MG63 (cell line): ENCODE measurements around the gene MS4A6E. TPM values are rescaled to one million over a fixed set of nuclear protein-coding genes. Genes with fewer than 3 reads are reported as not detected.
"Not testable (repeated sequence)": the region's sequence is repeated elsewhere in the genome, so short reads cannot be mapped to it uniquely, and the experiment has no call there.

Source experiments
- DNase-seq: peaks from one replicate; pipeline ENCODE4 v3.0.0-alpha.2; 2020
- H3K27me3 ChIP-seq: fragments of 250-450 bp; sonication (Bioruptor Pico); 2 replicates; pipeline ENCODE4 v1.5.1; 2020; ENCODE audit warnings: mild to moderate bottlenecking, moderate library complexity
- H3K36me3 ChIP-seq: fragments of 250-450 bp; sonication (Bioruptor Pico); 2 replicates; pipeline ENCODE4 v1.5.1; 2020; ENCODE audit warnings: mild to moderate bottlenecking, moderate library complexity
- H3K4me3 ChIP-seq: fragments of 250-450 bp; sonication (Bioruptor Pico); 2 replicates; pipeline ENCODE4 v1.5.1; 2020; ENCODE audit warnings: mild to moderate bottlenecking, moderate library complexity
- H3K9me3 ChIP-seq: fragments of 250-450 bp; sonication (Bioruptor Pico); 2 replicates; pipeline ENCODE4 v1.5.1; 2020; ENCODE audit warnings: mild to moderate bottlenecking, moderate library complexity
- total RNA-seq: library from RNA; depleted of rRNA; stranded (reverse); fragments of >200 nt; shearing (Covaris generic); gene quantifications from 2 replicates; pipeline ENCODE4 v1.2.3, GENCODE V29; 2014; ENCODE audit warnings: low replicate concordance; rRNA removed

MS4A6E gene
- total RNA-seq = not detected in 2 replicates

DNA sequence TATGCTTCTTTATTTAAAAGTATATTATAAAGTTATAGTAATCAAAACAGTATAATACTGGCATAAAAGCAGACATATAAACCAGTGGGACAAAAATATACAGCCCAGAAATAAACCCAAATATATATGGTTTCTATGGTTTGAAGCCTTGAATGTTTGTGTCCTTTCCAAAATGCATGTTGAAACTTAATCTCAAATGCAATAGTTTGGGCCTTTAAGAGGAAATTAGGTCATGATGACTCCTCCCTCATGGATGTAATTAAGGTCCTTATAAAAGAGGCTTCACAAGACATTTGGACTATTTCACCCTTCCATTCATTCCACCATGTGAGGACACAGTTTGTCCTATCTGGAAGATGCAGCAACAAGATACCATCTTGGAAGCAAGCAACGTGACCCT is at the start of gene MS4A6E:
MS4A6E (plus strand) TSS at position 301 of the 400 bp plus-strand sequence. CDS start 7,641 bp downstream, outside the sequence.
- H3K27me3 ChIP-seq = no peaks in the 10 kb centered on the region
- no peaks in the 10 kb centered on the region; the same call in 1 of the 2 replicates for H3K9me3 ChIP-seq
- no peak within 1 kb of the TSS for H3K4me3 ChIP-seq
- DNase-seq = no peak
- H3K36me3 ChIP-seq = no peaks in the 10 kb centered on the region

DNA sequence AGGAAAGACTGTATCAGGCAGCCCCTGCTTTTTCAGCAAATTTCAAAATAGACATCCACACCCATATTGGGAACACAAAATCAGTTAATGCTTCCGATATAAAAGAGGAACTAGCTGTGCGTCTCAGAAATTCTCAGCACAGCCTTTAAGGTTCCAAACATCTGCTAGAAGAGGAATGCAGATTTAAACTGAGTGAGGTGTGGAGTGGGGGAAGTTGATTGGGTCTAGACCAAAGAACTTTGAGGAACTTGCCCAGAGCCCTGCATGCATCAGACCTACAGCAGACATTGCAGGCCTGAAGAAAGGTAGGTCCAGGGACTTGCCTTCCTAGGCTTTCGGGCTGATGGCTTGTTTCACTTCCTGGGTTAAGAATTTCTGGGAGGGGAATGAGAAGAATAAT is 46.6 kb upstream of the MS4A6E start, which contains the start of gene MS4A4A:
MS4A4A (plus strand) TSS at position 255 of the 400 bp plus-strand sequence; CDS start at position 265, 10 bp downstream.
- H3K27me3 ChIP-seq = no peaks in the 10 kb centered on the region
- DNase-seq = no peak
- no peaks in the 10 kb centered on the region for H3K36me3 ChIP-seq
- no peak within 1 kb of the TSS for H3K4me3 ChIP-seq
- no peaks in the 10 kb centered on the region for H3K9me3 ChIP-seq

DNA sequence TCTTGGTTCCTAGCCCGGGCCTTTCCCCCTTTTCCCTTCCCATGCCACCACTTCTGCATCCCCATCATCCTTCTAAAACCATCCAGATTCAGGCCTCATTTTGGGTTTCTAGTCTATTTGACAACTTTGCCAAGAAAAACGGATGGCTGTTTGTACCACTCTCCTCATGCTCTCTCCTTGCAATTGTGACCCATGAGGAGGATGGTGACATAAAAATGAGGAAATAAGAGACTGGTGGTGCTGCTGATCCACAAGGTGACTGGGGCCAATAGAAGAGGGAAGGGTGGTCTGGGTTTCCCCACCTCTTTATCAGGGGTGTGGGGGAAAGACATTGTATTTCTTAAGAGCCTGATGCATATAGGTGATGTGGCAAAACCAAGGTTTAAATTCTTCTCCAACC is 45.6 kb upstream of the MS4A6E start:
- no peak for DNase-seq
- no peaks in the 10 kb centered on the region for H3K9me3 ChIP-seq
- H3K4me3 ChIP-seq = no peak overlapping the region
- H3K27me3 ChIP-seq = no peaks in the 10 kb centered on the region
- no peaks in the 10 kb centered on the region for H3K36me3 ChIP-seq

- H3K36me3 ChIP-seq = no peaks in the 10 kb centered on the region
- H3K4me3 ChIP-seq = no peak overlapping the region
- no peak for DNase-seq
- no peaks in the 10 kb centered on the region for H3K9me3 ChIP-seq
- no peaks in the 10 kb centered on the region for H3K27me3 ChIP-seq
These were observed 44.8 kb upstream of the MS4A6E start for GRCh38 chr11:60282286-60282685.

DNA sequence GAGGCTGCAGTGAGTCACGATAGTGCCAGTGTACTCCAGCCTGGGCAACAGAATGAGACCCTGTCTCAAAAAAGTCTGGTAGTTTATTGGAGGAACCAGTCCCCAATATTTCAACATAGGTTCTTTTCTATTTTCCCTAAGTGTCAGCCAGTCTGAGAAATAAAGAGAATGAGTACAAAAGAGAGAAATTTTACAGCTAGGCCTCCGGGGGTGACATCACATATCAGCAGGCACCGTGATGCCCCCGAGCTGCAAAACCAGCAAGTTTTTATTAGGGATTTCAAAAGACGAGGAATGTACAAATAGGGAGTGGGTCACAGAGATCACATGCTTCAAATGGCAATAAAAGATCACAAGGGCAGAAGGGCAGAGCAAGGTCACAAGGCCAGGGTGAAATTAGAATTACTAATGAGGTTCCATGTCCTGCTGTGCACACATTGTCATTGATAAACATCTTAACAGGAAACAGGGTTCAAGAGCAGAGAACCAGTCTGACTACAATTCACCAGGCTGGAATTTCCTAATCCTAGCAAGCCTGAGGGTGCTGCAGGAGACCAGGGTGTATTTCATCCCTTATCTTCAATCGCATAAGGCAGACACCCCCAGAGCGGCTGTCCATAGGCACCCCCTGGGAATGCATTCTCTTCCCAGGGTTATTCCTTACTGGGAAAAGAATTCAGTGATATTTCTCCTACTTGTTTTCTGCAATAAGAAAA is 41.5 kb upstream of the MS4A6E start:
- not testable (repeated sequence) for DNase-seq, H3K27me3 ChIP-seq, H3K4me3 ChIP-seq, H3K36me3 ChIP-seq, H3K9me3 ChIP-seq

DNA sequence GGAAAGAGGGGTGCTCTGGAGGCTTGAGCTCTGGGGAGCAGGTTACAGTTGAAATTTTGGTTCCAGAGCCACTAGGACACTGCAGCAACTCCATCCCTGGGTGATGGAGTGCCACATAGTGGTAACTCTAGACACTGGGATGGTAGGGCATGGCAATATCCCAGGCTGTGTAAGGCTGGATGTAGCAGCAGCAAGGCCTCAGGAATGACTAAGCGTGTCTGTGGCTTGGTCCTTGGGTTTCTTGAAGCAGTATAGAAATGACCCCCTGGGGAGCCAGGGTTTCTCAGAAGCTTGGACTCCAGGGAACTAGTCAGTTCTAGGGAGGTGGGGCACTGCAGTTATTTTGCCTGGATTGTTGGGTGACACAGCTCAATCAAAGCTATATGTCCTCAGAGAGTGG is 38.5 kb upstream of the MS4A6E start:
- no peak overlapping the region for H3K4me3 ChIP-seq
- H3K9me3 ChIP-seq = no peaks in the 10 kb centered on the region
- no peaks in the 10 kb centered on the region for H3K27me3 ChIP-seq
- H3K36me3 ChIP-seq = no peaks in the 10 kb centered on the region
- DNase-seq = peak; percentile 10

DNA sequence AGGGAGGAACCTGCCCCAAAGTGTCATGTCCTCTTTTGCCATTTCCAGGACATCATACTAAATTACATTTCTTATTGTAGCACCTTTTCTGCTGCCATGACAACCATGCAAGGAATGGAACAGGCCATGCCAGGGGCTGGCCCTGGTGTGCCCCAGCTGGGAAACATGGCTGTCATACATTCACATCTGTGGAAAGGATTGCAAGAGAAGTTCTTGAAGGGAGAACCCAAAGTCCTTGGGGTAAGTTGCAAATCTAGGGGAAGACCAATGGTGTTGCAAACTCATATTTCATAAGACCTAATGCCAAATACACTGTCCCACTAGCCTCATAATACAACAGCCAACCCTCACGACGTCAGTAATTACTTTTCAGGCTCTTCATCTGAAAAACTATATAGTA is 34.9 kb upstream of the MS4A6E start:
- Histone ChIP-seq H3K9me3 (no peaks in the 10 kb centered on the region), H3K36me3 (no peaks in the 10 kb centered on the region), H3K4me3 (no peak overlapping the region), H3K27me3 (no peaks in the 10 kb centered on the region)
- no peak for DNase-seq

GRCh38 chr11:60301178-60301577 is 25.9 kb upstream of the MS4A6E start:
- no peak overlapping the region for H3K4me3 ChIP-seq
- H3K27me3 ChIP-seq = peaks cover 3% of the 10 kb centered on the region; the same call in 1 of the 2 replicates
- no peak for DNase-seq
- H3K36me3 ChIP-seq = no peaks in the 10 kb centered on the region
- no peaks in the 10 kb centered on the region for H3K9me3 ChIP-seq

DNA sequence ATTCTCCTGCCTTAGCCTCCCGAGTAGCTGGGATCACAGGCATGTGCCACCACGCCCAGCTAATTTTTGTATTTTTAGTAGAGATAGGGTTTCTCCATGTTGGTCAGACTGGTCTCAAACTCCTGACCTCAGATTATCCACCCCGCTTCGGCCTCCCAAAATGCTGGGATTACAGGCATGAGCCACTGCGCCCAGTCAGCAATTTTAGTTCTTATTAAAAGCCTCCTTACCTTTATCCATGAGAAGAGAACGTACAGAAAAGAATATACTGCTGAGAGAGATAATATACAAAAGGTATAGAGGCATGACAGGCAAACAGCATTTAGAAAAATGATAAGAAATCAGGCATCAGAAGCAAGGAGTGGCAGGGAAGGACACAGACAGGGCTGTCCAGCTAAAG is 25.2 kb upstream of the MS4A6E start:
- H3K27me3 ChIP-seq, DNase-seq, H3K4me3 ChIP-seq, H3K9me3 ChIP-seq, H3K36me3 ChIP-seq: not testable (repeated sequence)

DNA sequence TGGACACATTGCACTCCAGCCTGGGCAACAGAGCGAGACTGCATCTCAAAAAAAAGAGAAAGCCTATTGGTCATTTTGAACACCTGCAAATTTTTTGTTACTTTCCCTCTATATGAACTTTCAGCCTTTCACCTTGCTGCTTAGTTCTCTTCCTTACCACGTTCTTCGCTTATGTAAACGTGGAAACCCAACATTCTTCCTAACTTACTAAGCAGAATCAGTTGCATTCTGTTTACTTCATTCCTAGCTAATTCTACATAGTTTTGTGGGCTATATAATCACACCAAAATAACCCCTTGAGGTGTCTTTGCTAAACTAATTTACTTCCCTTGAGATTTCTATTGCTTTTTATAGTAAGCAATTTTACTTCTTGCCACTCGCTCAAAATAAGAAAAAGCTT is 23.4 kb upstream of the MS4A6E start:
- no peak for DNase-seq
- Histone ChIP-seq H3K4me3 (no peak overlapping the region), H3K27me3 (no peaks in the 10 kb centered on the region), H3K36me3 (no peaks in the 10 kb centered on the region), H3K9me3 (no peaks in the 10 kb centered on the region)

DNA sequence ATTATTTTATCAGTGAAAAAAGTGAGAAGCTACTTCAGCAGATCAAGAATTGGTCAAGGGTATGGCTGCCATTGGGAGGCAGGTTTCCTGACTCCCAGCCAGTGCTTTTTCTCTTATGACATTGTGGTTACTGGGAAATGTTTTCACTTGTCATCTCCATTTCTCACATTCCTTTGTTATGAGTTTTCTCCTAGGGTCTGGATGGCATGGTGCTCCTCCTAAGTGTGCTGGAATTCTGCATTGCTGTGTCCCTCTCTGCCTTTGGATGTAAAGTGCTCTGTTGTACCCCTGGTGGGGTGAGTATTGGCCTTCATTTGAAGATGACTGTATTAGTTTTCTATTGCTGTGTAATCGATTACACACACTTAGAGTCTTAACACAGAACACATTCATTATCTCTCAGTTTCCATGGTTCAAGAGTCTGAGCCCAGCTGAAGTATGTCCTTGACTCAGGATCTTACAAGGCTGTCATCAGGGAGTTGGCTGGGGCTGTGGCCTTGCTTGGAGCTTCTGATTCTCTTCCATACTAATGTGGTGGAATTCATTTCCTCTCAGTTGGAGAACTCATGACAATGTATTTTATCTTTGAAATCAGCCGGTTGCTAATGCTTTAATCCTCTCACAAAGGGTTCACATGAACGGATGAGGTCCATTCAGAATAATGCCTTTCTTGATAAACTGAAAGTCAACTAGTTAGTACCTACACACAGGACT is 21.0 kb upstream of the MS4A6E start:
- Histone ChIP-seq H3K36me3 (no peaks in the 10 kb centered on the region), H3K27me3 (no peaks in the 10 kb centered on the region), H3K9me3 (no peaks in the 10 kb centered on the region), H3K4me3 (no peak overlapping the region)
- DNase-seq = peak; percentile 11

DNA sequence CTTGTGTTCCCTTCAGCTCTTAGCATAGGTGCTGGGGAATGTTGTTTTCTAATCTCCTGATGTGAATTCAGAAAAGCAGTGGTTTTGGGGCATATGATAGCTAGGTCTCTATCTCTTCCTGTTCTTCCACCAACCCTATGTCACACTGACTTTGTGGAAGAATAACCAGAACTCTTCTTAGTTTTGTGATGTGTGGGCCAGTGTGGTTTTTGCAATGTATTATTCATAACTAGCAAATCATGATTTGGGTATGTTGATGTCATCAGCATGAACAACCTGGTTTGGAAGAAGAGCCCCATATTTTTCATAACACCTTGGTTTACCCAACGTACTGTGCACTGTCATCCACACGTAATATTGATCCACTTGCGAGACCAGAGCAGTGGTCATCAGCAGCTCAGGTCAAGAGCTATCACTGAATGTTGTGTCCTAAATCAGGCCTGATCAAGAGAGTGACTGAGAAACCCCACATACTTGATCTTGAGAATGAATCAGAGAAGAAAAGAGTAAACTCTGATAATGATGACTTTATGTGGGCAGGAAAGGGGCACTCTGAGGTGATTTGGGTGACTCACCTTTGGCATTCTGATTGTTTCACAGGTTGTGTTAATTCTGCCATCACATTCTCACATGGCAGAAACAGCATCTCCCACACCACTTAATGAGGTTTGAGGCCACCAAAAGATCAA is 19.4 kb upstream of the MS4A6E start:
- DNase-seq = no peak
- no peaks in the 10 kb centered on the region for H3K9me3 ChIP-seq
- H3K4me3 ChIP-seq = no peak overlapping the region
- H3K27me3 ChIP-seq = no peaks in the 10 kb centered on the region
- no peaks in the 10 kb centered on the region for H3K36me3 ChIP-seq

DNA sequence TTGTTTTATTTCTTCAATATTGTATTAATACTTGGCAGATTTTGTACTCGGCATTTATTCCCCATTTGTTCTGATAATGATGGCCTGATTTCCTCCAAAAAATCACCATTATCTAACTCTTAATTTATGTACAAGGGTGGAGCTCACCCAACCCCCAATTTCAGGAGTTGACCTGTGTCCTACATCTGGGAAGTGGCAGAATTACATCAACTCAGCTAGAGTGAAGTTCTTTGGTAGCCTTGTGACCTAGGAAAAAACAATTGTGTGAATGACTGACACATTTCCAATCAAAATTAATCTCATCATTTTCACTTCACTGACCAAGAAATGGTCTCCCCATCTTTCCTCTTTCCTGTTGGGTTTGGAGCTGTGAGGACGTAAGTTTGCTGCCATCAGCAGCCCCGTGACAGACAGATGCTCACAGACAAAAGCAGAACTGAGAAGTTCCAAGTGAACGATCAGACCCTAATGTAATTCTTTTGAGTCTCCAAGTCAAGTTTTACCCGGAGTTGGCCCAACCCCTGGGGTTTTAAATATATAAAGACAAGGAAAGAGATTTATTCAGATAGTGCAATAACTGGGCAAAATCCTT is 16.6 kb upstream of the MS4A6E start:
- no peak for DNase-seq
- no peak overlapping the region for H3K4me3 ChIP-seq
- H3K27me3 ChIP-seq = no peaks in the 10 kb centered on the region
- no peaks in the 10 kb centered on the region for H3K36me3 ChIP-seq
- no peaks in the 10 kb centered on the region for H3K9me3 ChIP-seq

GRCh38 chr11:60314635-60315321 is 12.3 kb upstream of the MS4A6E start:
- Histone ChIP-seq H3K36me3 (no peaks in the 10 kb centered on the region), H3K9me3 (peaks cover 2% of the 10 kb centered on the region; the same call in 1 of the 2 replicates), H3K27me3 (no peaks in the 10 kb centered on the region), H3K4me3 (no peak overlapping the region)
- no peak for DNase-seq

- Histone ChIP-seq H3K4me3 (no peak overlapping the region), H3K27me3 (no peaks in the 10 kb centered on the region), H3K36me3 (no peaks in the 10 kb centered on the region), H3K9me3 (peaks cover 5% of the 10 kb centered on the region)
- DNase-seq = no peak
These were observed 11.2 kb upstream of the MS4A6E start for GRCh38 chr11:60315871-60316270.

GRCh38 chr11:60316317-60316716 is 10.7 kb upstream of the MS4A6E start:
- H3K9me3 ChIP-seq = peaks cover 5% of the 10 kb centered on the region

More at GRCh38 chr11:60316317-60316716, 10.7 kb upstream of the MS4A6E start:
- Histone ChIP-seq H3K4me3 (no peak overlapping the region), H3K36me3 (no peaks in the 10 kb centered on the region), H3K27me3 (no peaks in the 10 kb centered on the region)
- DNase-seq = no peak
